IPS DF 6.9 (cell line): Measurements from ENCODE around the gene YWHAB.
"Not testable (repeated sequence)": the region's sequence is repeated elsewhere in the genome, so short reads cannot be mapped to it uniquely, and the experiment has no call there.

Experiments
- DNase-seq: peaks from one replicate; pipeline ENCODE4 v3.0.0-alpha.2; 2013; ENCODE audit warnings: low read depth, low spot score
- H3K27ac ChIP-seq: one replicate; pipeline ENCODE4 v1.5.1; 2013; ENCODE audit warnings: low read length, control low read depth
- H3K27me3 ChIP-seq: 2 replicates; pipeline ENCODE4 v1.6.1; 2013; ENCODE audit warnings: mild to moderate bottlenecking, low read length; ENCODE audit not compliant: control insufficient read depth, insufficient read depth
- H3K36me3 ChIP-seq: 2 replicates; pipeline ENCODE4 v1.6.1; 2013; ENCODE audit warnings: low read length; ENCODE audit not compliant: control insufficient read depth, insufficient read depth
- H3K4me1 ChIP-seq: 2 replicates; pipeline ENCODE4 v1.6.1; 2013; ENCODE audit warnings: low read length; ENCODE audit not compliant: control insufficient read depth, insufficient read depth
- H3K4me3 ChIP-seq: 2 replicates; pipeline ENCODE4 v1.5.1; 2013; ENCODE audit warnings: mild to moderate bottlenecking, low read length
- H3K9me3 ChIP-seq: 2 replicates; pipeline ENCODE4 v1.6.1; 2013; ENCODE audit warnings: low read length, inconsistent platforms; ENCODE audit not compliant: control insufficient read depth, insufficient read depth
- WGBS: extraction: QIAGEN DNeasy Blood & Tissue Kit; methylation state at CpG from one replicate; pipeline ENCODE4 v1.1.7; 2013; ENCODE audit warnings: mixed read lengths, missing lambda C conversion rate; ENCODE audit not compliant: insufficient read length, insufficient coverage; 5-methylcytosine and 5-hydroxymethylcytosine counted together

YWHAB gene

DNA sequence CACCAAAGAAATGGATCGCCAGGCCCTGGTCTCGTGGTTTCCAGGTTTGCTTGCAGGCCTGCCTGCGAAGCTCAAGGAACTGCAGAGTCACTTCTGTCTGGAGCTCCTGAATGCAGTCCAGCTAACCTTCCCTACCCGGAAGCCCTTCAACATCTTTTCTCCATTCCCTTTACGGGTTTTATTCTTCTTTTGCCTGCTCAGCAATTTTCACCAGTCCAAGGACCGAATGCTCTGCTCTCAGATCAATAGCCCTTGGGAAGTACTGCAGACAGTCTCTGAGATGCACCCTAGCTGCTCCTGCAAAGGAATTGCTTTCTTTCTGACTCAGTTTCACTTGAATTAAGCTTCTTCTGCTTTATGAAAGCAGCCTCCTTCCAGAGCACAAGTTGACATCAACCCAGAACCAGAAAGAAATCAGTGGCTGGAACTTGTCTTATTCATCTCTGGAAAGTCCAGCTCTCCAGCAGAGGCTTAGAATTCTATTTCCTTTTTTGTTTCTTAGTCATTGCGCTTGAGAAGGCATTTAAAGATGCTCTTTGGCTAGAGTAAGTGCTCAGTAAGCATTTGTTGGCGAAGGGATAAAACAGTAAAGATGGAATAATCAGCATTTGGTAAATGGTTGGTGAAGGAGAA lies 18.7 kb upstream of the YWHAB start:
- no peaks in the 10 kb centered on the region for H3K9me3 ChIP-seq
- H3K36me3 ChIP-seq = no peaks in the 10 kb centered on the region
- WGBS = no CpG with 5 or more reads among the region's 8 CpGs
- no peaks in the 10 kb centered on the region for H3K27me3 ChIP-seq
- no peaks in the 10 kb centered on the region for H3K4me1 ChIP-seq
- H3K27ac ChIP-seq = no peak overlapping the region
- no peak overlapping the region for H3K4me3 ChIP-seq
- no peak for DNase-seq

DNA sequence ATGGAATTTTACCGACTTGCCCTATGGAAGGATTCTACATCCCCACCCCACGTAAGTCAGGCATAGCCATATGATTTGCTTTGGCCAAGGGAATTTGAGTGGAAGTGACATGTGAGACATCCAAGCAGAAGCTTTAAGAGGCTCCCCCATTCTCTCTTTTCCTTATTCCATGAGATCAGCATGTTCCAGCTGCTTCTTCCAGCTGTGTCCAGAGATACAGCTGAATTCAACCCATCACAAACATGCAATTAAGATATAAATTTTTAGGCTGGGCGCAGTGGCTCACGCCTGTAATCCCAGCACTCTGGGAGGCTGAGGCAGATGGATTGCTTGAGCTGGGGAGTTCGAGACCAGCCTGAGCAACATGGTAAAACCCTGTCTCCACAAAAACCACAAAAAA lies 16.0 kb upstream of the YWHAB start:
- WGBS = no CpG with 5 or more reads among the region's 5 CpGs
- no peaks in the 10 kb centered on the region for H3K27me3 ChIP-seq
- no peak overlapping the region for H3K4me3 ChIP-seq
- no peaks in the 10 kb centered on the region for H3K9me3 ChIP-seq
- DNase-seq = no peak
- H3K27ac ChIP-seq = no peak overlapping the region
- H3K4me1 ChIP-seq = no peaks in the 10 kb centered on the region
- no peaks in the 10 kb centered on the region for H3K36me3 ChIP-seq

- H3K9me3 ChIP-seq, H3K4me1 ChIP-seq, H3K4me3 ChIP-seq, H3K36me3 ChIP-seq, DNase-seq, H3K27me3 ChIP-seq, H3K27ac ChIP-seq: not testable (repeated sequence)
- no CpG with 5 or more reads among the region's 4 CpGs for WGBS
These were observed 3.1 kb upstream of the YWHAB start for GRCh38 chr20:44882360-44882759.

DNA sequence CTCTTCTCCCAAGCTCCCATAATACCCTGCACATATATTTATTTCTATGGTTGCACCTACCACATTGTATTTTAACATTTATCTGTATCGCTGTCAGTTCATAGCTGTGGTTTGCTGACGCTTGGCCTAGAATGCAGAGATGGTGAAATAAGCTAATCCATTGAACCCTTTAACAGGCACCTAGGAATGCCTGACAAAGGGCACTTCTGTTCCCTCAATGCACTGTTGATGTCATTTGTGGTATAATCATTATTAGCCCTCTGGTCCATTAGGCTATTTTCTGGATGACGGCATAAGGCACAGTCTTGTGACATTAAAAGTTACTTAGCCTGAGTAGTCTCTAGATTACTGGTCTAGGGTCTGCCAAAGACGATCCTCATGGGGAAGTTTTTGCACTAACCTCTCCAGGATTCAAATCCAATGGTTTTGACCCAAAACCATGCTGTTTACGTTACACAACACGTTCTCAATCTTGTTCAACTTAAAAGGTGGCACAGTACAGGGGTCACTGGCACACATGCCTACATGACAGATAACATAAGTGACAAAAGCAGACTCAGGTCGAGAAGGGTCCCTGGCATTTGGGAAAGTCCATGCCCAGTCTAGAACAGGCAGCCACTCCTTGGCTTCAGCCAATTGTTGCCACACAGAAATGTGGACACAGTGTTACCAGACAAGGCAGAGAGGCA lies 2.1 kb upstream of the YWHAB start:
- DNase-seq = no peak
- no peaks in the 10 kb centered on the region for H3K27me3 ChIP-seq
- no peaks in the 10 kb centered on the region for H3K9me3 ChIP-seq
- no peak overlapping the region for H3K27ac ChIP-seq
- WGBS = no CpG with 5 or more reads among the region's 7 CpGs
- no peaks in the 10 kb centered on the region for H3K36me3 ChIP-seq
- no peaks in the 10 kb centered on the region for H3K4me1 ChIP-seq
- H3K4me3 ChIP-seq = no peak overlapping the region

DNA sequence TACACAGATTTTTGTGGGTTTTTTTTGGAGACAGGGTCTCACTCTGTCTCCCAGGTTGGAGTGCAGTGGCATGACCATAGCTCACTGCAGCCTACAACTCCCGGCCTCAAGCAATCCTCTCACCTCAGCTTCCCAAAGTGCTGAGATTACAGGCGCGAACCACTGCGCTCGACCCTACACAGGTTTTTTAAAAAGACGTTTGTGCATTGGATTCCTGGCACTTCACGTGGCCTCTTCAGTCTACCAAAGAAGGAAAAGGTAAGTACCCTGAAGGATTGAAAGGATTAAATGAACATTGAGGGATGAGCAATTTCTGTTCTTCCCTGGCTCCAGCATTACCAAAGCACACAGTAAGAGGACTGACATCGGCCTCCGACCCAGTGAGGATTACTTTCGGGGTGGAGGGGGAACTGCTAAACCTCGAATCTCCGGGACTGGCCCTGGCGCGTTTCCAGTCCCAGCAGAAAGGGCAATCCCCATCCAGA lies 556 bp upstream of the YWHAB start:
- H3K9me3 ChIP-seq = no peaks in the 10 kb centered on the region
- no CpG with 5 or more reads among the region's 14 CpGs for WGBS
- H3K4me3 ChIP-seq = peak overlapping the region; percentile 26; the same call in 1 of the 2 replicates
- DNase-seq = no peak
- H3K36me3 ChIP-seq = no peaks in the 10 kb centered on the region
- H3K27me3 ChIP-seq = no peaks in the 10 kb centered on the region
- no peak overlapping the region for H3K27ac ChIP-seq
- no peaks in the 10 kb centered on the region for H3K4me1 ChIP-seq

DNA sequence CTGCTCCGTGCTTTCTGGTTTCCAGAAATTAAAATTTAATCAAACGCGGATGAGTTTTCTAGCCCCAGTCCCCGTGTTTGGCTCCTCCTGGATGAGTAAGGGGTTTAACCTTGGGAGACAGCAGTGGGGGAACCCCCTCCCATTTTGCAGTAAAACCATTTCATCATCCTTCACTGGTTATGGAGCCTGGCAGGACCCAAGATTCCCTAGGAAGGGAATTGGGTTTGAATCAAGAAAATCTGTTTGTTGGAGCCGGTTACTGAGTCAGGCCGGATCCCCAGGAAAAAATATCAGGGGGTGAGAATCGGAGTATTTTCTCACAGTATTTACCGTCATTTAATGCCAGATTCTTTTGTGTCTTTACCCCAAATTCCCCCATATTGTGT lies 754 bp downstream of the YWHAB start:
- peak overlapping the region; percentile 93 for H3K4me3 ChIP-seq
- H3K27ac ChIP-seq = no peak overlapping the region
- no CpG with 5 or more reads among the region's 8 CpGs for WGBS
- DNase-seq = no peak
- no peaks in the 10 kb centered on the region for H3K9me3 ChIP-seq
- H3K27me3 ChIP-seq = no peaks in the 10 kb centered on the region
- H3K36me3 ChIP-seq = no peaks in the 10 kb centered on the region
- no peaks in the 10 kb centered on the region for H3K4me1 ChIP-seq

- Histone ChIP-seq H3K9me3 (no peaks in the 10 kb centered on the region), H3K4me3 (peak overlapping the region; percentile 93; the same call in 1 of the 2 replicates), H3K27me3 (no peaks in the 10 kb centered on the region), H3K36me3 (no peaks in the 10 kb centered on the region), H3K4me1 (no peaks in the 10 kb centered on the region), H3K27ac (no peak overlapping the region)
- DNase-seq = no peak
- WGBS = no CpG with 5 or more reads among the region's 2 CpGs
These were observed 1.3 kb downstream of the YWHAB start for GRCh38 chr20:44886828-44887227.

DNA sequence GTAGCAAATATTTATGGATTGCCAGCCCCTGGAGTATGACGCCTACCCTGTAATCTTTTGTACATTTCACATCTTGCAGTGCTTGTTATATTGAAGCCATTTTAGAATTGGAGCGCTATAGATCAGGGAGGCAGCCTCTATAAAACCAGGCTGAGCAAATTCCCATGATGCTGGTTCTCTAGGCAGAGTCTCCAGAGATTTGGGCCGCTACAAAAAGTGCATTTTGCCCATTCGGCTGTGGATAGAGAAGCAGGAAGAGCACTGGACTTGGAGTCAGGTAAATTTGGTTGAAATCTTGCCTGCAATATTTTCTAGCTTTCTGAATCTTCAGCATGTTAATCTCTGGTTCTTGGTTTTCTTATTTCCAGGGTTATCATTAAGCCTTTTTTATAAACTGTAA lies 2.0 kb downstream of the YWHAB start:
- no peaks in the 10 kb centered on the region for H3K4me1 ChIP-seq
- WGBS = no CpG with 5 or more reads among the region's 4 CpGs
- H3K4me3 ChIP-seq = no peak overlapping the region
- H3K36me3 ChIP-seq = no peaks in the 10 kb centered on the region
- no peaks in the 10 kb centered on the region for H3K27me3 ChIP-seq
- H3K9me3 ChIP-seq = no peaks in the 10 kb centered on the region
- H3K27ac ChIP-seq = no peak overlapping the region
- no peak for DNase-seq

GRCh38 chr20:44888226-44889103 lies 3.0 kb downstream of the YWHAB start:
- H3K4me3 ChIP-seq = no peak overlapping the region
- no peaks in the 10 kb centered on the region for H3K4me1 ChIP-seq
- H3K27ac ChIP-seq = no peak overlapping the region

GRCh38 chr20:44891826-44892225 lies 6.3 kb downstream of the YWHAB start:
- Histone ChIP-seq H3K9me3 (no peaks in the 10 kb centered on the region), H3K27ac (no peak overlapping the region), H3K27me3 (no peaks in the 10 kb centered on the region; the same call in 1 of the 2 replicates), H3K4me3 (no peak overlapping the region), H3K4me1 (no peaks in the 10 kb centered on the region), H3K36me3 (no peaks in the 10 kb centered on the region; the same call in 1 of the 2 replicates)
- no peak for DNase-seq
- WGBS = no CpG with 5 or more reads among the region's 1 CpG

More at GRCh38 chr20:44888226-44889103, 3.0 kb downstream of the YWHAB start:
- no CpG with 5 or more reads among the region's 6 CpGs for WGBS
- no peaks in the 10 kb centered on the region for H3K36me3 ChIP-seq
- no peak for DNase-seq
- no peaks in the 10 kb centered on the region for H3K9me3 ChIP-seq
- no peaks in the 10 kb centered on the region for H3K27me3 ChIP-seq
